Measurements from ENCODE around the gene SMAD4.
A peak's percentile ranks its signal among the peaks of the same experiment; 100 is the strongest.

The SMAD4 gene

GRCh38 chr18:51021226-51021965 is 8.6 kb upstream of the SMAD4 start:
- DNase-seq (ENCODE audit: extremely low read depth, low read depth): no peak
- no peak for TF ChIP-seq CTCF (IDR thresholded peaks at IDR 0.05; ENCODE audit: low read depth, low read length, missing control alignments)
- H3K4me3 ChIP-seq (replicated peaks; ENCODE audit: low read depth, low read length): no peak overlapping the region

GRCh38 chr18:51025512-51025911 is 4.5 kb upstream of the SMAD4 start:
- TF ChIP-seq CTCF (IDR thresholded peaks at IDR 0.05; ENCODE audit: low read depth, low read length, missing control alignments): no peak
- DNase-seq (ENCODE audit: extremely low read depth, low read depth): no peak
- no peak overlapping the region for H3K4me3 ChIP-seq (replicated peaks; ENCODE audit: low read depth, low read length)

- no peak overlapping the region for H3K4me3 ChIP-seq (replicated peaks; ENCODE audit: low read depth, low read length)
- no peak for DNase-seq (ENCODE audit: extremely low read depth, low read depth)
- TF ChIP-seq CTCF (IDR thresholded peaks at IDR 0.05; ENCODE audit: low read depth, low read length, missing control alignments): no peak
Measured at GRCh38 chr18:51028201-51028805, 1.7 kb upstream of the SMAD4 start.

- no peak for TF ChIP-seq CTCF (IDR thresholded peaks at IDR 0.05; ENCODE audit: low read depth, low read length, missing control alignments)
- peak overlapping the region; percentile 71 for H3K4me3 ChIP-seq (replicated peaks; ENCODE audit: low read depth, low read length)
- DNase-seq (ENCODE audit: extremely low read depth, low read depth): no peak
Measured at GRCh38 chr18:51029378-51029693, 677 bp upstream of the SMAD4 start.

- DNase-seq (ENCODE audit: extremely low read depth, low read depth): no peak
Measured at GRCh38 chr18:51030537-51031258, 685 bp downstream of the SMAD4 start.

GRCh38 chr18:51032193-51032592 is 2.2 kb downstream of the SMAD4 start:
- peak overlapping the region; percentile 71 for H3K4me3 ChIP-seq (replicated peaks; ENCODE audit: low read depth, low read length)
- no peak for TF ChIP-seq CTCF (IDR thresholded peaks at IDR 0.05; ENCODE audit: low read depth, low read length, missing control alignments)
- DNase-seq (ENCODE audit: extremely low read depth, low read depth): no peak

More at GRCh38 chr18:51030537-51031258, 685 bp downstream of the SMAD4 start:
- no peak for TF ChIP-seq CTCF (IDR thresholded peaks at IDR 0.05; ENCODE audit: low read depth, low read length, missing control alignments)
- H3K4me3 ChIP-seq (replicated peaks; ENCODE audit: low read depth, low read length): peak overlapping the region; percentile 71
